HCT116 (cell line): ENCODE measurements around the gene ZNF582. TPM values are rescaled to one million over a fixed set of nuclear protein-coding genes. Genes with fewer than 3 reads are reported as not detected.

Experiments
- ATAC-seq: fragments of 200-7000 bp; cut with Tn5 transposase; 2 replicates; pipeline ENCODE4 v1.9.1; 2020; ENCODE audit warnings: mild to moderate bottlenecking, moderate library complexity
- BruUV-seq: library from RNA; stranded (reverse); fragments of 400-500 nt; replicated peaks from 2 replicates; lab custom pipeline; 2021; lab: Mats Ljungman, UMichigan
- CTCF ChIA-PET: fragments of 300-600 bp; sonication (Branson Sonifier 250); formaldehyde crosslinking; loops from one replicate; lab custom pipeline; 2021; ENCODE audit warnings: antibody characterized with exemption; lab: Charles Lee
- POLR2A ChIA-PET: fragments of 300-600, 350-600 bp; sonication (Branson Sonifier 250); formaldehyde crosslinking; loops from one replicate; lab custom pipeline; 2021; ENCODE audit warnings: antibody characterized with exemption; lab: Charles Lee
- RAD21 ChIA-PET, 2 experiments: fragments of 300-600 bp; sonication (Branson Sonifier 250); formaldehyde crosslinking; loops; one replicate each; lab custom pipeline; 2023; ENCODE audit warnings: low total read pairs in 2 of 2; ENCODE audit not compliant: uncharacterized antibody in 2 of 2, unreplicated experiment in 2 of 2, low non-redundant PET in 1 of 2; lab: Charles Lee
- DNase-seq: peaks from one replicate; pipeline ENCODE4 v3.0.0-alpha.2; 2010; ENCODE audit warnings: low read depth, low spot score
- H2AFZ ChIP-seq: fragments of 200-600 bp; shearing (Covaris generic), sonication (generic); 2 replicates; pipeline ENCODE4 v1.6.1; 2017; ENCODE audit warnings: low read depth, mixed run types, mixed read lengths, antibody characterized with exemption, low read length; ENCODE audit not compliant: poor library complexity, severe bottlenecking
- H3K27ac ChIP-seq: 2 replicates; pipeline ENCODE4 v1.5.1; 2012; ENCODE audit warnings: low read depth, low read length
- H3K27me3 ChIP-seq: fragments of 200-600 bp; sonication (generic); 2 replicates; pipeline ENCODE4 v1.6.1; 2016; ENCODE audit warnings: mixed run types, low read length, mixed read lengths; ENCODE audit not compliant: insufficient read depth
- H3K36me3 ChIP-seq, 2 experiments: fragments of 200-500 bp in 1 of 2; fragments of 200-600 bp in 1 of 2; sonication (Bioruptor generic) in 1 of 2; sonication (generic) in 1 of 2; 2 replicates each; pipeline versions ENCODE4 v1.5.1 to v1.6.1; 2014 to 2016; ENCODE audit warnings: low read length in 2 of 2, inconsistent platforms in 1 of 2, mixed read lengths in 1 of 2, mixed run types in 1 of 2; ENCODE audit not compliant: insufficient read depth in 2 of 2, control insufficient read depth in 1 of 2
- H3K4me1 ChIP-seq, 2 experiments: fragments of 200-600 bp in 1 of 2; sonication (generic) in 1 of 2; 2 replicates each; pipeline versions ENCODE4 v1.5.1 to v1.6.1; 2012 to 2017; ENCODE audit warnings: low read length in 2 of 2, inconsistent platforms in 1 of 2, mild to moderate bottlenecking in 1 of 2, mixed read lengths in 1 of 2, mixed run types in 1 of 2, moderate library complexity in 1 of 2; ENCODE audit not compliant: insufficient read depth in 2 of 2, control insufficient read depth in 1 of 2
- H3K4me2 ChIP-seq: fragments of 200-600 bp; sonication (generic); 2 replicates; pipeline ENCODE4 v1.6.1; 2017; ENCODE audit warnings: mixed run types, low read length, mixed read lengths
- H3K4me3 ChIP-seq, 2 experiments: fragments of 200-600 bp in 1 of 2; sonication (generic) in 1 of 2; replicated peaks in 1 of 2; 2 replicates each; pipeline ENCODE4 v1.5.1; 2011 to 2016; ENCODE audit warnings: low read length in 2 of 2, control low read depth in 1 of 2, low read depth in 1 of 2, mild to moderate bottlenecking in 1 of 2, mixed read lengths in 1 of 2, mixed run types in 1 of 2
- H3K79me2 ChIP-seq: fragments of 200-600 bp; sonication (generic); 2 replicates; pipeline ENCODE4 v1.6.1; 2017; ENCODE audit warnings: mild to moderate bottlenecking, mixed run types, low read length, moderate library complexity, mixed read lengths; ENCODE audit not compliant: insufficient read depth
- H3K9ac ChIP-seq: fragments of 200-600 bp; sonication (generic); 2 replicates; pipeline ENCODE4 v1.6.1; 2016; ENCODE audit warnings: low read length, mixed read lengths
- H3K9me2 ChIP-seq: fragments of 200-600 bp; sonication (generic), shearing (Covaris generic); 2 replicates; pipeline ENCODE4 v1.6.1; 2017; ENCODE audit warnings: mixed run types, mild to moderate bottlenecking, moderate library complexity; ENCODE audit not compliant: insufficient read depth
- H3K9me3 ChIP-seq, 2 experiments: fragments of 200-500 bp in 1 of 2; fragments of 200-600 bp in 1 of 2; sonication (Bioruptor generic) in 1 of 2; sonication (generic) in 1 of 2; 2 replicates each; pipeline ENCODE4 v1.6.1; 2014 to 2017; ENCODE audit warnings: low read length in 2 of 2, mixed read lengths in 2 of 2, inconsistent platforms in 1 of 2, low read depth in 1 of 2, mild to moderate bottlenecking in 1 of 2, mixed run types in 1 of 2, moderate library complexity in 1 of 2; ENCODE audit not compliant: control insufficient read depth in 1 of 2, insufficient read depth in 1 of 2
- H4K20me1 ChIP-seq: fragments of 200-600 bp; sonication (generic), shearing (Covaris generic); 2 replicates; pipeline ENCODE4 v1.6.1; 2017; ENCODE audit warnings: mixed run types, mild to moderate bottlenecking, moderate library complexity; ENCODE audit not compliant: insufficient read depth
- CBX3 ChIP-seq: IDR thresholded peaks from 2 replicates; pipeline ENCODE4 v1.6.1; 2012; ENCODE audit warnings: low read depth
- EGR1 ChIP-seq: IDR thresholded peaks from 2 replicates; pipeline ENCODE4 v1.6.1; 2012; ENCODE audit warnings: low read depth
- ELF1 ChIP-seq: IDR thresholded peaks from 2 replicates; pipeline ENCODE4 v1.6.1; 2012; ENCODE audit warnings: low read depth, borderline replicate concordance
- EZH2 ChIP-seq: fragments of 200-600 bp; sonication (generic); IDR thresholded peaks from 2 replicates; pipeline ENCODE4 v1.6.1; 2017; ENCODE audit warnings: antibody characterized with exemption, mixed run types
- FOSL1 ChIP-seq: IDR thresholded peaks from 2 replicates; pipeline ENCODE4 v1.6.1; 2012; ENCODE audit warnings: low read depth
- POLR2A ChIP-seq: IDR thresholded peaks from 2 replicates; pipeline ENCODE4 v1.7.0; 2011; ENCODE audit warnings: borderline replicate concordance; ENCODE audit not compliant: insufficient read depth, insufficient read length; ENCODE audit errors: extremely low read depth
- POLR2AphosphoS5 ChIP-seq: IDR thresholded peaks from 2 replicates; pipeline ENCODE4 v1.6.1; 2011; ENCODE audit warnings: mild to moderate bottlenecking, low read depth, low read length, moderate library complexity
- RAD21 ChIP-seq: IDR thresholded peaks from 2 replicates; pipeline ENCODE4 v1.6.1; 2012; ENCODE audit warnings: low read depth, mild to moderate bottlenecking
- SIN3A ChIP-seq: IDR thresholded peaks from 2 replicates; pipeline ENCODE4 v1.6.1; 2012; ENCODE audit warnings: low read depth
- ZFX ChIP-seq: fragments of 450-650 bp; IDR thresholded peaks from 2 replicates; pipeline ENCODE4 v1.6.1; 2017
- ZNF274 ChIP-seq: fragments of 200-500 bp; sonication (Bioruptor generic); IDR thresholded peaks from 2 replicates; pipeline ENCODE4 v1.6.1; 2014; ENCODE audit warnings: mild to moderate bottlenecking, low read depth, low read length, inconsistent platforms
- intact Hi-C: fragments of 100-400 bp; cut with micrococcal nuclease; formaldehyde crosslinking; loops from 2 replicates; pipeline ENCODE4 v1.10.0; 2022
- total RNA-seq: library from RNA; stranded (reverse); gene quantifications from one replicate; pipeline ENCODE4 v1.2.1, GENCODE V29; 2021; ENCODE audit not compliant: unreplicated experiment
- TF ChIP-seq, protein P1 (sequence below), 3 experiments: fragments of 200-600 bp in 1 of 3; sonication (generic) in 1 of 3; IDR thresholded peaks in 2 of 3; conservative IDR thresholded peaks in 1 of 3; 2 replicates each; pipeline ENCODE4 v1.5.1; 2012 to 2017; ENCODE audit warnings: low read depth in 2 of 3, low read length in 2 of 3, antibody characterized with exemption in 1 of 3, borderline replicate concordance in 1 of 3, control low read depth in 1 of 3, mild to moderate bottlenecking in 1 of 3, mixed read lengths in 1 of 3, mixed run types in 1 of 3, moderate library complexity in 1 of 3; ENCODE audit not compliant: insufficient read depth in 1 of 3
- TF ChIP-seq, protein P2 (sequence below): IDR thresholded peaks from 2 replicates; pipeline ENCODE4 v1.6.1; 2012

Gene ZNF582
- total RNA-seq, 1 experiment from 2014 or later, result not detected

DNA sequence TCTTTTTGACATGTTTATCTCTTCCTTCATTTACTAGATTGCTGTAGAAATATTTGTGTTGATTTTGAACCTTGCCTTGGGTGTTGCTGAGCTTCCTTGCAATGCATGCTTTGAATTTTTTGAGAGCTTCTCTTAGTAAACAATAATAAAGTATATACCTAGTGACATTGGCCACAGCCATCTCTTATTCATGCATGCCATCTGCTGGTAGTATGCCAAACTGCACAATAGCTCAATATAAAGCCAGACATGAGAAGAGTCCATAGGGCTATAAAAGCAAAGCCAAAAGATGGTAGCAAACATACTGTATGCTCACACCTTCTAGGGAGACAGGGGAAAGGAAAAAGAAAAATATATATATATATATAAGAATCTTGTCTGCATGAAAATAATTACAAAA lies 59.8 kb downstream of the ZNF582 start:
- Histone ChIP-seq H4K20me1 (no peaks in the 10 kb centered on the region), H3K79me2 (no peaks in the 10 kb centered on the region), H3K9me3 (no peaks in the 10 kb centered on the region), H3K4me3 (no peak overlapping the region), H3K9ac (no peak overlapping the region), H3K4me2 (no peak overlapping the region), H3K27ac (no peak overlapping the region), H3K36me3 (no peaks in the 10 kb centered on the region), H2AFZ (no peak overlapping the region), H3K27me3 (peaks cover 3% of the 10 kb centered on the region; the same call in 1 of the 2 replicates), H3K9me2 (no peaks in the 10 kb centered on the region), H3K4me1 (no peaks in the 10 kb centered on the region)
- intact Hi-C loops, result loop anchor here (1.0 to 5.0 kb wide), 4 partner anchors 80 to 701 kb away; no protein-coding TSS in a partner anchor
- peak; percentile 48 for DNase-seq
- TF ChIP-seq CBX3 (no peak), ZNF274 (no peak), POLR2AphosphoS5 (no peak), EZH2 (no peak), ELF1 (no peak), POLR2A (no peak), RAD21 (peak; percentile 81), ZFX (no peak), FOSL1 (no peak), EGR1 (no peak), SIN3A (no peak)
- TF ChIP-seq, protein P1, sequence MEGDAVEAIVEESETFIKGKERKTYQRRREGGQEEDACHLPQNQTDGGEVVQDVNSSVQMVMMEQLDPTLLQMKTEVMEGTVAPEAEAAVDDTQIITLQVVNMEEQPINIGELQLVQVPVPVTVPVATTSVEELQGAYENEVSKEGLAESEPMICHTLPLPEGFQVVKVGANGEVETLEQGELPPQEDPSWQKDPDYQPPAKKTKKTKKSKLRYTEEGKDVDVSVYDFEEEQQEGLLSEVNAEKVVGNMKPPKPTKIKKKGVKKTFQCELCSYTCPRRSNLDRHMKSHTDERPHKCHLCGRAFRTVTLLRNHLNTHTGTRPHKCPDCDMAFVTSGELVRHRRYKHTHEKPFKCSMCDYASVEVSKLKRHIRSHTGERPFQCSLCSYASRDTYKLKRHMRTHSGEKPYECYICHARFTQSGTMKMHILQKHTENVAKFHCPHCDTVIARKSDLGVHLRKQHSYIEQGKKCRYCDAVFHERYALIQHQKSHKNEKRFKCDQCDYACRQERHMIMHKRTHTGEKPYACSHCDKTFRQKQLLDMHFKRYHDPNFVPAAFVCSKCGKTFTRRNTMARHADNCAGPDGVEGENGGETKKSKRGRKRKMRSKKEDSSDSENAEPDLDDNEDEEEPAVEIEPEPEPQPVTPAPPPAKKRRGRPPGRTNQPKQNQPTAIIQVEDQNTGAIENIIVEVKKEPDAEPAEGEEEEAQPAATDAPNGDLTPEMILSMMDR (IDR thresholded peaks at IDR 0.05 in 2 of 3, conservative IDR thresholded peaks at IDR 0.05 in 1 of 3; ENCODE audit: borderline replicate concordance in 1 of 3, insufficient read depth in 1 of 3, low read depth in 2 of 3, low read length in 2 of 3), result peak; percentile 68 to 71 (median 69); a peak in 5 of 6 replicates
- TF ChIP-seq, protein P2, sequence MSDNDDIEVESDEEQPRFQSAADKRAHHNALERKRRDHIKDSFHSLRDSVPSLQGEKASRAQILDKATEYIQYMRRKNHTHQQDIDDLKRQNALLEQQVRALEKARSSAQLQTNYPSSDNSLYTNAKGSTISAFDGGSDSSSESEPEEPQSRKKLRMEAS, result no peak
- CTCF ChIA-PET, result interaction anchor here (0.5 to 3.8 kb wide), 33 partner anchors 12 to 701 kb away, joined by 3 to 229 read pairs (median 7); partner anchors contain the start of genes U2AF2 and ZSCAN5A
- BruUV-seq, result no TSS peak
- RAD21 ChIA-PET, result interaction anchor here (0.7 to 1.7 kb wide), 9 partner anchors 80 to 700 kb away, joined by 3 to 25 read pairs (median 4); no protein-coding TSS in a partner anchor
- peak; percentile 84 for ATAC-seq
- POLR2A ChIA-PET, result interaction anchor here (1.7 kb wide), 1 partner anchor 80 kb away, joined by 6 read pairs; no protein-coding TSS in a partner anchor

Other genes starting within 250 kb of the ZNF582 start
- not detected for gene GALP, start 217.5 kb downstream of the ZNF582 start, total RNA-seq
- gene ZSCAN5B, start 195.8 kb downstream of the ZNF582 start, total RNA-seq, result not detected
- gene ZSCAN5C, start 191.3 kb downstream of the ZNF582 start, total RNA-seq, result not detected
- gene EDDM13, start 120.8 kb downstream of the ZNF582 start, total RNA-seq, result not detected
- gene ZSCAN5A, start 78.7 kb downstream of the ZNF582 start, total RNA-seq, result 9.2 TPM
- gene ZNF583, start 10.8 kb upstream of the ZNF582 start, total RNA-seq, result not detected
- not detected for gene ZNF667, start 83.8 kb upstream of the ZNF582 start, total RNA-seq
- gene ZNF471, start 114.3 kb upstream of the ZNF582 start, total RNA-seq, result not detected
- gene ZFP28, start 145.4 kb upstream of the ZNF582 start, total RNA-seq, result not detected
- gene ZNF470, start 173.9 kb upstream of the ZNF582 start, total RNA-seq, result not detected
- gene ZNF71, start 201.8 kb upstream of the ZNF582 start, total RNA-seq, result not detected
- not detected for gene SMIM17, start 249.6 kb upstream of the ZNF582 start, total RNA-seq